Mammary epithelial cell (primary cell): ENCODE measurements around the gene IRGQ.
"Not testable (repeated sequence)": the region's sequence is repeated elsewhere in the genome, so short reads cannot be mapped to it uniquely, and the experiment has no call there.

ENCODE experiments used
- EZH2 ChIP-seq: IDR thresholded peaks from 2 replicates; pipeline ENCODE4 v1.6.1; 2012; ENCODE audit warnings: low read length, inconsistent platforms, borderline replicate concordance
- TF ChIP-seq, protein P1 (sequence below), 2 donors: IDR thresholded peaks in 1 of 2; conservative IDR thresholded peaks in 1 of 2; 2 replicates each; pipeline ENCODE4 v1.5.1; 2011 to 2012; ENCODE audit warnings: inconsistent platforms in 2 of 2, low read length in 2 of 2, mild to moderate bottlenecking in 2 of 2, control low read depth in 1 of 2, low read depth in 1 of 2; ENCODE audit not compliant: insufficient read depth in 1 of 2; ENCODE audit errors: extremely low read depth in 1 of 2

DNA sequence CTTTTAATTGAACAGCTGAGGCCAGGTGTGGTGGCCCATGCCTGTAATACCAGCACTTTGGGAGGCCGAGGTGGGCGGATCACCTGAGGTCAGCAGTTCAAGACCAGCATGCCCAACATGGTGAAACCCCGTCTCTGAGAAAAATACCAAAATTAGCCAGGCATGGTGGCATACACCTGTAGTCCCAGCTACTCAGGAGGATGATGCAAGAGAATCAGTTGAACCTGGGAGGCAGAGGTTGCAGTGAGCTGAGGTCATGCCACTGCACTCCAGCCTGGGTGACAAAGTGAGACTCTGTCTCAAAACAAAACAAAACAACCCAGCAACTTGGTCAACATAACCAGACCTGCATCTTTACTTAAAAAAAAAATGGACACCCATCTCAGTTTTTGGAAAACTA, 8.9 kb downstream of the IRGQ start:
- TF ChIP-seq, protein P1, sequence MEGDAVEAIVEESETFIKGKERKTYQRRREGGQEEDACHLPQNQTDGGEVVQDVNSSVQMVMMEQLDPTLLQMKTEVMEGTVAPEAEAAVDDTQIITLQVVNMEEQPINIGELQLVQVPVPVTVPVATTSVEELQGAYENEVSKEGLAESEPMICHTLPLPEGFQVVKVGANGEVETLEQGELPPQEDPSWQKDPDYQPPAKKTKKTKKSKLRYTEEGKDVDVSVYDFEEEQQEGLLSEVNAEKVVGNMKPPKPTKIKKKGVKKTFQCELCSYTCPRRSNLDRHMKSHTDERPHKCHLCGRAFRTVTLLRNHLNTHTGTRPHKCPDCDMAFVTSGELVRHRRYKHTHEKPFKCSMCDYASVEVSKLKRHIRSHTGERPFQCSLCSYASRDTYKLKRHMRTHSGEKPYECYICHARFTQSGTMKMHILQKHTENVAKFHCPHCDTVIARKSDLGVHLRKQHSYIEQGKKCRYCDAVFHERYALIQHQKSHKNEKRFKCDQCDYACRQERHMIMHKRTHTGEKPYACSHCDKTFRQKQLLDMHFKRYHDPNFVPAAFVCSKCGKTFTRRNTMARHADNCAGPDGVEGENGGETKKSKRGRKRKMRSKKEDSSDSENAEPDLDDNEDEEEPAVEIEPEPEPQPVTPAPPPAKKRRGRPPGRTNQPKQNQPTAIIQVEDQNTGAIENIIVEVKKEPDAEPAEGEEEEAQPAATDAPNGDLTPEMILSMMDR (conservative IDR thresholded peaks at IDR 0.05 in 1 of 2, IDR thresholded peaks at IDR 0.05 in 1 of 2; ENCODE audit: extremely low read depth in 1 of 2, insufficient read depth in 1 of 2, low read depth in 1 of 2, low read length in 2 of 2), result not testable (repeated sequence)
- not testable (repeated sequence) for TF ChIP-seq EZH2
